Measurements from ENCODE around the gene NKAIN2. TPM values are rescaled to one million over a fixed set of nuclear protein-coding genes. Genes with fewer than 3 reads are reported as not detected.

Gene NKAIN2
- polyA plus RNA-seq, 1 donor (not counting 4 experiments of a cell fraction or from before 2014, with no cell fraction given): 0.13 TPM

- Histone ChIP-seq H3K9me1 (ENCODE audit: control insufficient read depth, extremely low read depth, insufficient read depth, low read length) (no peaks in the 10 kb centered on the region), H3K4me2 (ENCODE audit: control insufficient read depth, extremely low read depth, insufficient read depth, low read depth, low read length) (no peak overlapping the region), H3K27me3 (ENCODE audit: control insufficient read depth, extremely low read depth, insufficient read depth, low read length) (peaks cover 10% of the 10 kb centered on the region), H4K20me1 (ENCODE audit: control insufficient read depth, extremely low read depth, insufficient read depth, low read length) (no peaks in the 10 kb centered on the region), H3K4me3 (ENCODE audit: control insufficient read depth in 2 of 3, extremely low read depth in 1 of 3, insufficient read depth in 2 of 3, low read depth in 1 of 3, low read length in 3 of 3) (no peak overlapping the region), H3K36me3 (ENCODE audit: control insufficient read depth in 2 of 2, extremely low read depth in 1 of 2, insufficient read depth in 2 of 2, low read length in 2 of 2) (no peaks in the 10 kb centered on the region), H3K27ac (ENCODE audit: control insufficient read depth, insufficient read depth, low read length) (no peak overlapping the region), H3K9ac (ENCODE audit: control insufficient read depth, extremely low read depth, insufficient read depth, low read length) (no peak overlapping the region), H3K4me1 (ENCODE audit: control insufficient read depth, extremely low read depth, insufficient read depth, low read length) (peaks cover 2% of the 10 kb centered on the region), H3K9me3 (ENCODE audit: control insufficient read depth, low read depth, low read length) (no peaks in the 10 kb centered on the region), H2AFZ (ENCODE audit: control insufficient read depth, low read length) (no peak overlapping the region), H3K79me2 (ENCODE audit: control insufficient read depth, insufficient read depth, low read length) (no peaks in the 10 kb centered on the region)
- TF ChIP-seq EZH2 (IDR thresholded peaks at IDR 0.05; ENCODE audit: low read length): no peak
- no peak for TF ChIP-seq CTCF (optimal IDR thresholded peaks at IDR 0.05 in 1 of 3, IDR thresholded peaks at IDR 0.05 in 1 of 3, conservative IDR thresholded peaks at IDR 0.05 in 1 of 3; ENCODE audit: extremely low read depth in 1 of 3, insufficient read depth in 2 of 3, low read length in 3 of 3)
- FAIRE-seq: no peak
- DNase-seq (ENCODE audit: low read depth, low spot score): no peak
- dilution Hi-C loops (cut with MboI; ENCODE audit: extremely low pct_ligation_motif_present, low sequenced_read_pairs): no loop called here
Measured at GRCh38 chr6:123810948-123811347, 7.3 kb downstream of the NKAIN2 start.

DNA sequence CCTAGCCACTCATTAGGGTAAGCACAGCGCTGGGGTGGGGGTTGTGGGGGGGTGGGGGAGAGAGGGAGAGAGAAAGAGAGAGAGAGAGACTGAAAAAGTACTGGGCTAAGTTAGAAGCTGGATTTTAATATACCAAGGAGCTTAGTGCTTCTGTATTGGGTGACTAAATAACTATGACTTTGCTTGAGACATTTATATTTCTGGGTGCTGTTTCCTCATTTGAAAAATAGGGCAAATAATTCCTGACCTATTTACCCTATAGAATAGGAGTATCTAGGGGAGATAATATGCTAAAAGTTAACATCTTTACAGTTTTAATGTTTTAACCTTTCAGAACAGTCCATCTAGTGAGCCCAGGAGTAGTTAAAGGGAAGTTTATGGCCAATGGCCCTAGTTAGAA, 7.7 kb downstream of the NKAIN2 start:
- H3K4me1 ChIP-seq (ENCODE audit: control insufficient read depth, extremely low read depth, insufficient read depth, low read length): peaks cover 2% of the 10 kb centered on the region
- no peaks in the 10 kb centered on the region for H4K20me1 ChIP-seq (ENCODE audit: control insufficient read depth, extremely low read depth, insufficient read depth, low read length)
- no peaks in the 10 kb centered on the region for H3K36me3 ChIP-seq (ENCODE audit: control insufficient read depth in 2 of 2, extremely low read depth in 1 of 2, insufficient read depth in 2 of 2, low read length in 2 of 2)
- dilution Hi-C loops (cut with MboI; ENCODE audit: extremely low pct_ligation_motif_present, low sequenced_read_pairs): no loop called here
- H3K9me1 ChIP-seq (ENCODE audit: control insufficient read depth, extremely low read depth, insufficient read depth, low read length): no peaks in the 10 kb centered on the region
- DNase-seq (ENCODE audit: low read depth, low spot score): no peak
- no peak overlapping the region for H3K4me3 ChIP-seq (ENCODE audit: control insufficient read depth in 2 of 3, extremely low read depth in 1 of 3, insufficient read depth in 2 of 3, low read depth in 1 of 3, low read length in 3 of 3)
- TF ChIP-seq CTCF (optimal IDR thresholded peaks at IDR 0.05 in 1 of 3, IDR thresholded peaks at IDR 0.05 in 1 of 3, conservative IDR thresholded peaks at IDR 0.05 in 1 of 3; ENCODE audit: extremely low read depth in 1 of 3, insufficient read depth in 2 of 3, low read length in 3 of 3): no peak
- TF ChIP-seq EZH2 (IDR thresholded peaks at IDR 0.05; ENCODE audit: low read length): no peak
- H2AFZ ChIP-seq (ENCODE audit: control insufficient read depth, low read length): no peak overlapping the region
- H3K9ac ChIP-seq (ENCODE audit: control insufficient read depth, extremely low read depth, insufficient read depth, low read length): no peak overlapping the region
- no peaks in the 10 kb centered on the region for H3K9me3 ChIP-seq (ENCODE audit: control insufficient read depth, low read depth, low read length)
- H3K4me2 ChIP-seq (ENCODE audit: control insufficient read depth, extremely low read depth, insufficient read depth, low read depth, low read length): no peak overlapping the region
- peaks cover 6% of the 10 kb centered on the region for H3K27me3 ChIP-seq (ENCODE audit: control insufficient read depth, extremely low read depth, insufficient read depth, low read length)
- FAIRE-seq: no peak
- no peak overlapping the region for H3K27ac ChIP-seq (ENCODE audit: control insufficient read depth, insufficient read depth, low read length)
- no peaks in the 10 kb centered on the region for H3K79me2 ChIP-seq (ENCODE audit: control insufficient read depth, insufficient read depth, low read length)
